LNCaP clone FGC (cell line): ENCODE data around the gene SPTBN1.

Experiments used
- DNase-seq: peaks from one replicate; pipeline ENCODE4 v3.0.0-alpha.2; 2011; ENCODE audit warnings: low read depth
- H3K4me3 ChIP-seq: 2 replicates; pipeline ENCODE4 v1.5.1; 2011; ENCODE audit warnings: mild to moderate bottlenecking, low read depth, low read length, control low read depth
- CTCF ChIP-seq: IDR thresholded peaks from 2 replicates; pipeline ENCODE4 v1.5.1; 2012; ENCODE audit warnings: mild to moderate bottlenecking; ENCODE audit not compliant: control insufficient read depth, insufficient read depth; ENCODE audit errors: extremely low read depth

The SPTBN1 gene

GRCh38 chr2:54572636-54573536 is 116.8 kb downstream of the SPTBN1 start:
- H3K4me3 ChIP-seq: 0 out of 2 replicates have a peak overlapping the region, but pooled peaks have one; percentile 7
- no peak for DNase-seq
- no peak for TF ChIP-seq CTCF

GRCh38 chr2:54573537-54573919 is 117.4 kb downstream of the SPTBN1 start:
- TF ChIP-seq CTCF: no peak
- no peak for DNase-seq
- no peak overlapping the region for H3K4me3 ChIP-seq

GRCh38 chr2:54574107-54574859 is 118.2 kb downstream of the SPTBN1 start:
- DNase-seq: peak; percentile 53
- no peak overlapping the region for H3K4me3 ChIP-seq

GRCh38 chr2:54574860-54575247 is 118.7 kb downstream of the SPTBN1 start:
- no peak for TF ChIP-seq CTCF
- H3K4me3 ChIP-seq: no peak overlapping the region
- DNase-seq: no peak

More at GRCh38 chr2:54574107-54574859, 118.2 kb downstream of the SPTBN1 start:
- TF ChIP-seq CTCF: no peak

GRCh38 chr2:54575379-54575888 is 119.3 kb downstream of the SPTBN1 start:
- no peak for DNase-seq
- H3K4me3 ChIP-seq: no peak overlapping the region
- no peak for TF ChIP-seq CTCF

GRCh38 chr2:54577035-54577434 is 120.9 kb downstream of the SPTBN1 start:
- TF ChIP-seq CTCF: no peak
- H3K4me3 ChIP-seq: no peak overlapping the region
- peak; percentile 42 for DNase-seq
